A549 treated with CORT108297 at 1 μM for 4 hours (cell line): ENCODE results near the gene DEFB110. TPM values are rescaled to one million over a fixed set of nuclear protein-coding genes. Genes with fewer than 3 reads are reported as not detected.

Experiments
- total RNA-seq: library from RNA; stranded (reverse); fragments of 200-300 nt; extraction: Qiagen RNA extraction; gene quantifications from 5 replicates; pipeline ENCODE4 v1.2.3, GENCODE V29; 2022

Gene DEFB110
- not detected in 5 replicates for total RNA-seq

GRCh38 chr6:50021894-50022293, at the start of gene DEFB110:
DEFB110 (minus strand) TSS chr6:50021994; CDS start chr6:50021935, 59 bp downstream.

GRCh38 chr6:50049829-50050228, 28.0 kb upstream of the DEFB110 start, which contains the start of gene DEFB112:
DEFB112 (minus strand) TSS chr6:50049929; CDS start chr6:50049869, 60 bp downstream.

GRCh38 chr6:49969605-49970004, 52.2 kb downstream of the DEFB110 start, which contains the start of gene DEFB113:
DEFB113 (minus strand) TSS chr6:49969625; CDS start chr6:49969625, 0 bp downstream.

Other genes starting within 250 kb of the DEFB110 start
- not detected in 5 replicates for gene PGK2, start 234.7 kb downstream of the DEFB110 start, total RNA-seq
- gene CRISP1, start 155.5 kb downstream of the DEFB110 start, total RNA-seq = not detected in 5 replicates
- not detected in 5 replicates for gene DEFB114, start 57.8 kb downstream of the DEFB110 start, total RNA-seq
- not detected in 5 replicates for gene DEFB113, start 52.4 kb downstream of the DEFB110 start, total RNA-seq
- gene DEFB112, start 27.9 kb upstream of the DEFB110 start, total RNA-seq = not detected in 5 replicates